ENCODE data around the gene SCGB1D2.
"Not testable (repeated sequence)": the region's sequence is repeated elsewhere in the genome, so short reads cannot be mapped to it uniquely, and the experiment has no call there.

Gene SCGB1D2

GRCh38 chr11:62242021-62242420 is at the start of gene SCGB1D2:
Gene SCGB1D2, plus strand, starts transcription at chr11:62242239. Its CDS starts 69 bp downstream, at chr11:62242308.
- DNase-seq: no peak

GRCh38 chr11:62193952-62194351 is 48.1 kb upstream of the SCGB1D2 start:
- no peak for DNase-seq

- not testable (repeated sequence) for DNase-seq
Observed at GRCh38 chr11:62195010-62195409, 47.0 kb upstream of the SCGB1D2 start.

DNA sequence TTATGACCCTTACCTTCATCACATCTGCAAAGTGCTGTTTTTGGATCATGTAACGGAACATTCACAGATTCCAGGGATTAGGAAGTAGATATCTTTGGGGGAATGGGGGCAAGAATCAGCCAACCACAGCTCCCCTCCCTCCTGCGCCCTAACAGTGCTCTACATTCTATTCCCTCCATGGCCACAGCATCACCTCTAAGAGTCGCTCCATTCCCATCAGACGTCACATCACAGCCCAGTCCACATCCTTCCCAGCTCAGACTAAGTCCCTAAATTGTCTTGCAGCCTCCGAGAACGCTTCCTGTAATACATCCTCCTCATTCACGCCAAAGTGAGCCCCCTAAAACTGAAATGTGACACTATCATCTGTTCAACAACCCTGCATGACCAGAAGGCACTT is 46.1 kb upstream of the SCGB1D2 start:
- DNase-seq: no peak

DNA sequence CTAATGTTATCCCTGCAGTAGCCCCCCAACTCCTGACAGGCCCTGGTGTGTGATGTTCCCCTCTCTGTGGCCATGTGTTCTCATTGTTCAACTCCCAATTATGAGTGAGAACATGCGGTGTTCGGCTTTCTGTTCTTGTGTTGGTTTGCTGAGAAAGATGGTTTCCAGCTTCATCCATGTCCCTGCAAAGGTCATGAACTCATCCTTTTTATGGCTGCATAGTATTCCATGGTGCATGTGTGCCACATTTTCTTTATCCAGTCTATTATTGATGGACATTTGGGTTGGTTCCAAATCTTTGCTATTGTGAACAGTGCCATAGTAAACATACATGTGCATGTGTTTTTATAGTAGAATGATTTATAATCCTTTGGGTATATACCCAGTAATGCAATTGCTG is 44.6 kb upstream of the SCGB1D2 start:
- not testable (repeated sequence) for DNase-seq

- DNase-seq: no peak
Observed at GRCh38 chr11:62201376-62201775, 40.7 kb upstream of the SCGB1D2 start.

DNA sequence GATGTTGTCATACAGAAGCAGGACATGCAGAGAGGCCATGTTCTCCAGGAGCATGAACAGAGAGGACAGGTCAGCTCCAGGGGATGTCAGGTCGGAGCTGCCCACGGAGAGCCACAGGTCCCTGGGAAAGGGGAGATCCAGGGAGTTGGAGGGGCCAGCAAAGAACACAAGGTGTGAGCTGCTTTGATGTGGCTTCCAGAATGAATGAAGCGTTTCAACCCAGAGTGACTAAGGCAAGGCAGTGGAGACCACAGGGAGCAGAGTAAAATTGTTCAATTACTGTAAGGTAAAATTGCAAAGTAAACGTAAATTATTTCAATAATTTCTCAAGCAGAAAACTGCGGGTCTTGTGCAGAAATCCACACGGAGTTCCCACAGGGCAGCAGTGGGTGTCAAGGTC is 39.1 kb upstream of the SCGB1D2 start:
- no peak for DNase-seq

GRCh38 chr11:62204430-62204829 is 37.6 kb upstream of the SCGB1D2 start:
- no peak for DNase-seq

GRCh38 chr11:62205441-62205840 is 36.6 kb upstream of the SCGB1D2 start:
- DNase-seq: no peak

DNA sequence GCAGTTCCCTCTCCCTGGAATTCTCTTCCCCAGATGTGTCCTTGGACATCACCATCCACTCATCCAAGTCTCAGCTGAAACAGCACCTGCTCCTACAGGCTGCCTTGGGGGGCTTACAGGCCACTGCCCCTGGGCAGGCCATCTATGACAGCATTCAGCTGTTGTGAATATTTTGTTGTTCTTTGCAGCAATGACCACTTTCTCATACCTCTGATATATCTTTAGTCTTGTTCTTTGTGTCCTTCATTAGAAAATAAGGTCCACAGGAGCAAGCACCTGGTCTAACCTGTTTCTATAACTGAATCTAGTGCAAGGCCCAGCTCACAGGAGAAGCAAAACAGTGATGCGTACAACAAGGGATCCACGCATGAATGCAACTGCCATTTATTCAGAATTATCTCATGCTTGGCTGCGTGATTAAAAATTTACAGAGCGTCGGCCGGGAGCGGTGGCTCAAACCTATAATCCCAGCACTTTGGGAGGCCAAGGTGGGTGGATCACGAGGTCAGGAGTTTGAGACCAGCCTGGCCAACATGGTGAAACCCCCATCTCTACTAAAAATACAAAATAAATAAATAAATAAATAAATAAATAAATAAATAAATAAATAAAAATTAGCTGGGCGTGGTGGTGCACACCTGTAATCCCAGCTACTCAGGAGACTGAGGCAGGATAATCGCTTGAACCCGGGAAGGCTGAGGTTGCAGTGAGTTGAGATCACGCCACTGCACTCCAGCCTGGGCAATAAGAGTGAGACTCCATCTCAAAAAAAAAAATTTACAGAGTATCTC is 35.6 kb upstream of the SCGB1D2 start:
- not testable (repeated sequence) for DNase-seq

DNA sequence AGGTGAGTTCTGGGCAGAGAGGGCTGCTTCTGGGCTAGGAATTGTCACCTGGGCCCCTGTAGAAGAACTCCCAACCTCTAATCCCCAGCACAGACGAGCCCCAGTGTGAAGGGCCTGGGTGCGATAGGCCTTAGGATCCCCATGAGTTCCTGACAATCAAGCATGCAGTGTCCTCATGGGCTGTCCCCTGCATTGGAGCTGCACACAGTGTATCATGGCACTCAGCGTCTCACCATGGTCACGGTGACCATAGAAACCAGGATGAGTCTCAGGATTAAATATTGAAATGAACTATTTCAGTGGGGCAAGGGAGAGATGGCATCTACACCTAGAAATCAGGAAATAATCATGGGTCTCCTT is 33.3 kb upstream of the SCGB1D2 start:
- DNase-seq: no peak

DNA sequence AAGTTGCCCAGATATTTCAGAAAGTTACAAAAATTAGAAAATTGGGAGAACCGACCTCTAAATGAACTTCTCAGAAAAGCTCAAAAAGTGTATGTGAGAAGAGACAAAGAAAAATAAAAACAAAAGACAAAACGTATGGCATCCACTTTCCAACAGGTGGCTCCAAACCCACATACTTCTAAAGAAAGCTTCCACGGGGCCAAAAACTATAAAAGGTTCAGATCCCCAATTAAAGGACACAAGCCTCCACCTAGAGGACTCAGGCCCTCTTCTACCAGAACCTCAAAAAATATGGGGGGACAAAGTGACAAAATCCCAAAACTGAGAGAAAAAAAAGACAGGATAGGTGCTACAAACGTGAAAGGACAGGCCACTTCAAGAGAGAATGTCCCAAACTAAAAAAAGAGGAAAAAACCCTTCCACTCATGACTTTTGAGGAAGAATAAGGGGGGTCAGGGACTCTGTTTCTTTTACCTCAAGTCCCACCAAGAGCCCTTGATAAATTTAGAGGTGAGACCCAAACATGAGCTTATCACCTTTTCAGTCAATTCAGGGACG is 24.8 kb upstream of the SCGB1D2 start:
- DNase-seq: no peak

DNA sequence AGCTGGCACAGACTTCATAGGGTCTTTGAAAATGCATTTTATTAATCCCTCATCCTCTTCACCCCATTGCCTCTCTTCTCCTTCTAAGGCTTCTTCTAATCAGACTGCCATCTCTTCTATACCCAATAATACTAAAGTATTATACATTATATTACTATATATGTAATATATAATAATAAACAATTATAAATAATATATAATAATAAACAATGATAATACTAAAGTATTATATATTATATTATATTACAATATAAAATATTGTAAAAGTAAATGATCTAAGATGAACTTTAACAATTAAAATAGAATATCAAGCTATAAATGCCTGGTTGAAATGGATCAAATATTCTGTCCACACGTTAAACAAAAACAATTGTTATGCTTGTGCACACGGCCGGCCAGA is 20.5 kb upstream of the SCGB1D2 start:
- no peak for DNase-seq

DNA sequence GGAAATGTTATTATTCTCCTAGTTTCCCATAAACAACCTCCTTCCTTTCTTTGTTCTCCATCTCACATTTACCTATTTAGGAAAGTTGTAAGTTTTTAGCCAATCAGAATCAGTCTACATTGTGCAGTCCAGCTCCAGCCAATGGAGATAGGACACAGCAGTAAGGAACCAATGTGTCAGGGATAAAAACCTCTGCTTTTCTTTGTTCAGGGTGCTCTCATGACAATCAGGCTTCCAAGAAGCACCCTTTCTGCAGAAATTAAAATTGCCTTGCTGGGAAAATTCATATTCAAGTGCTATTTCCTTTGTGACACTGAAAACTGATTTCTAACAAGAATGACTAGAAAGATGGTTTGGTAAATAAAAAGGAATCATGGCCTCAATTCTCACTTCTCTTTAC is 18.9 kb upstream of the SCGB1D2 start:
- no peak for DNase-seq

DNA sequence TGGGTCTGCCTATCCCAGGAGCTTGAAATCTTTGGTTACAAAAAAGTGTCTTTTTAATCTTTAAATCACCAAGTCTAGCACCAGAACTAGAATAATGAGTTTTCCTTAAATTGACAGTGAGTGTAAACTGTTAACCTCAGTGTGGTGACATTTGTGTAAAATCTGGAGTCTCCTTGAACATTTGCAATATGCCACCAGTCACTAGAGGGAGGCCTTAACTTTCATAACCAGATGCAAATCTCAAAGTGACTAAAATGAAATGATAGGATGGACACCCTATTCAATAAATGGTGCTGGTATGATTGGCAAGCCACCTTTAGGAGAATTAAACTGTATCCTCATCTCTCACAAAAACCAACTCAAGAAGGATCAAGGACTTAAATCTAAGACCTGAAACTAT is 8.3 kb upstream of the SCGB1D2 start:
- DNase-seq: no peak

DNA sequence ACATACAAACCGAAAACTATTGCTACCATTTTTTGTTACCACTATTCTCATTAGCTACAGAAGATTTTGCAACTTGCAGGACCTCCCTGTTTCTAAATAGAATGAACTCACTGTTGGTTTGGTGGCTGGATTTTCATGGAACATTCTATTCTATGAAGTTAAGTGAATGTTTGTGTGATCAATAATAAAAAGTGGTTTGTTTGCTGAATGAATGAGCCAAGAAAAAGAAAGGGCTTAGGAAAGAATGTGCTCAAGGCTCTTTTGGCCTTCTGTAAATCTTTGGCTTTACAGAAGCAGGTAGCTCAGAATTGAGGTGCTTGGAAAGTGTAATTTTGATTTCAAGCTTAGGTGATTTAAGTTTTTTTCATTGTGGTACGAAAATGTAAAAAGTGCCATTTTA is 5.9 kb upstream of the SCGB1D2 start:
- no peak for DNase-seq

GRCh38 chr11:62237499-62237898 is 4.5 kb upstream of the SCGB1D2 start:
- no peak for DNase-seq

- DNase-seq: no peak
Observed at GRCh38 chr11:62238151-62238550, 3.9 kb upstream of the SCGB1D2 start.

DNA sequence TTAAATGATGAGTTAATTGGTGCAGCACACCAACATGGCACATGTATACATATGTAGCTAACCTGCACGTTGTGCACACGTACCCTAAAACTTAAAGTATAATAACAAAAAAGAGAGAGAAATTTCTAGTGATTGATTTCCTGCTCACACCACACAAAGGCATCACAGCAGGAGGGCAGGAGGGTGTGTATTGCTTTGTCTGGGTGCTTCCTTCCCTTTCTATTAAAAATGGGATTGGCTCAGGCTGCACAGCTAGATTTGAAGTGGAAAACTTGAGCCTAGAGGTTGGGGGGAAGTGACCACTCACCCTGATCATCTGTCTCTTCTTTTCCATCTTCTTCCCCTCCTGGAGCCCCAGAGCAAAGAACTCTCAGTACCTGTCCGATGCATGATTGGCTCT is 944 bp upstream of the SCGB1D2 start:
- no peak for DNase-seq

DNA sequence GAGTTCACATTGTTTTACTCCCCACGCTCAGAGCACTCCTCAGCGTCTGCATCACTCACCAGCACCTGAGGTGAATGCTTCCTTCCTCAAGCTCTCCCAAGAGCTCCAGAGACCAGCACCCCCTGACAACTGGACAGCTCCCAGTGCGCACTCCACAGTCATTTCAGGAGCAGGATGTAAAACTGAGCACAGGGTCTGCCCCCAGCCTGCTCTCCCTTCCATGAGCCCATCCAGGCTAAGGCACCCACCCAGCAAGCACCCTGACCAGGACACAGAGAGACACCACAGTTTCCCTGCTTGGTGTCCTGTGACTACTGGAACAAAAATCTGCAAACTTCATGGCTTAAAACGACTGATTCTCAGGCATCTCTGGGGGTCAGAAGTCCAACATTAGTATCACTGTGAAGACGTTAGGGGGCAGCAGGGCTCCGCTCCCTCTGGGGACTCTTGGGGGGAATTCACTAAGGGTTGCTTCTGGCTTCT is 3.3 kb downstream of the SCGB1D2 start:
- DNase-seq: no peak

- no peak for DNase-seq
Observed at GRCh38 chr11:62251698-62252097, 9.7 kb downstream of the SCGB1D2 start.

DNA sequence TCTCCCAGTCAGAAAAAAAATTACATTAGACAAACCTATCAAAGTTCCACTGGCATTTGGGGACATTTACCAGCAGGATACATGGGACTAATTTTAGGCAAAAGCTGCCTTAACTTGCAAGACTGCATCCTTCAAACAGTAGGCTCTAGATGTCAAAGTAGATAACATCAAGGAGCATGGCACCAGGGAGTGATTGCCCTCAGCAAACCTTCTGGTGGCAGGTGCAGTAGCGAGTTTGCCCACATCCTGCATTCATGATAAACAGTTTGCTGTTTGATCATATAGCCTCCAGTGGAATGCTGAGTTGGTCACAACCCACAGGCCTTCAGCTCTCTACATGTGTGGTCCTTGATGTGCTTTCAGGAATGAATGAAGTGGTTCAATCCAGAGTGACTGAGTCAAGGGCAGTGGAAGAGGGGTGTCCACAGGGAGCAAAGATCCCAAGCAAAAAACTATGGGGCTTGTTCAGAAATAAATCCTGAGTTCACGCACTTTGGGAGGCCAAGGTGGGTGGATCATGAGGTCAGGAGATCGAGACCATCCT is 12.0 kb downstream of the SCGB1D2 start:
- no peak for DNase-seq

- no peak for DNase-seq
Observed at GRCh38 chr11:62256281-62256680, 14.2 kb downstream of the SCGB1D2 start.

DNA sequence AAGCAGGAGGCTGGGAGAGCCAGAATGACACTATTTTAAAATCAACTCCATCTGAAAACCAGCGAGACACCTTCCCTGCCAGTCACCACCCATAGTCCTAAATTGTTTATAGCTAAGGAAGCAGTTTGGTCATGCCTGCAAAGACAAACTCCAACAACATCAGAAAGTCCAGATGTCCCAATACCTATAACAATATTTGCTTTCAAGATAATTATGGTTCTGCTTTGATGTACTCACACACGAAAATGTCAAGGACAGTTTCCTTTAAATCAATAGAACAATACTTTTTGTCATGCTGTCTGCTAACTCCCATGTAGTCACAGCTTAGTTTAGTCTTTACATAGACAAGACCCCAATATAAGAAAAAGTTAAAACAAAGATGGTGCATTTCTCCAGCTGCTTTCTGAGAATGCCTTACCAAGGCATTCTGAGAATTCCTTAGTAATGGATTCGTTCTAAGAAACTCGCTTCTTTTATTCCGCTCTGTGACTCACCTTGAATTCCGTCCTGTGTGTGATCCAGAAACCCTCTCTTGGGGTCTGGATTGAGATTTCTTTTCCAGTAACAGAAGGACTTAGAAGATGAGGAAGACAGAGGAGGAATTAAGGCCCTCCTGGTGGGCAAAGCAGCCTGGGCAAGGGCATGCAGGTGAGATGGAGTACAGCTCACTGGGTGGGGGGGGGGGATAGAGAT is 18.4 kb downstream of the SCGB1D2 start:
- no peak for DNase-seq

All from activated effector memory CD4-positive, alpha-beta T cell treated with anti-CD3 and anti-CD28 coated beads, Interleukin-2, amount 50 U/mL, for 16 hours (primary cell).